Measurements from ENCODE around the gene RPL21.
"Not testable (repeated sequence)": the region's sequence is repeated elsewhere in the genome, so short reads cannot be mapped to it uniquely, and the experiment has no call there.

The RPL21 gene

GRCh38 chr13:27251166-27252091 lies at the start of gene RPL21:
RPL21 (plus strand) TSS chr13:27251558; CDS start chr13:27253777, 2,219 bp downstream.
- DNase-seq (ENCODE audit: low read depth in 1 of 2, low spot score in 1 of 2), result peak; percentile 81 to 85

- no peak for DNase-seq (ENCODE audit: low read depth in 1 of 2, low spot score in 1 of 2)
Observed at GRCh38 chr13:27201661-27202060, 49.7 kb upstream of the RPL21 start.

GRCh38 chr13:27203186-27203585 lies 48.2 kb upstream of the RPL21 start:
- no peak for DNase-seq (ENCODE audit: low read depth in 1 of 2, low spot score in 1 of 2)

- no peak for DNase-seq (ENCODE audit: low read depth in 1 of 2, low spot score in 1 of 2)
Observed at GRCh38 chr13:27203854-27204253, 47.5 kb upstream of the RPL21 start.

- DNase-seq (ENCODE audit: low read depth in 1 of 2, low spot score in 1 of 2), result no peak
Observed at GRCh38 chr13:27208514-27208913, 42.8 kb upstream of the RPL21 start.

- no peak for DNase-seq (ENCODE audit: low read depth in 1 of 2, low spot score in 1 of 2)
Observed at GRCh38 chr13:27211271-27211670, 40.1 kb upstream of the RPL21 start.

- no peak for DNase-seq (ENCODE audit: low read depth in 1 of 2, low spot score in 1 of 2)
Observed at GRCh38 chr13:27211771-27212364, 39.5 kb upstream of the RPL21 start.

GRCh38 chr13:27213386-27213785 lies 38.0 kb upstream of the RPL21 start:
- not testable (repeated sequence) for DNase-seq (ENCODE audit: low read depth in 1 of 2, low spot score in 1 of 2)

- DNase-seq (ENCODE audit: low read depth in 1 of 2, low spot score in 1 of 2), result not testable (repeated sequence)
Observed at GRCh38 chr13:27217791-27218190, 33.6 kb upstream of the RPL21 start.

GRCh38 chr13:27218861-27219260 lies 32.5 kb upstream of the RPL21 start:
- not testable (repeated sequence) for DNase-seq (ENCODE audit: low read depth in 1 of 2, low spot score in 1 of 2)

- DNase-seq (ENCODE audit: low read depth in 1 of 2, low spot score in 1 of 2), result no peak
Observed at GRCh38 chr13:27219611-27220010, 31.7 kb upstream of the RPL21 start.

GRCh38 chr13:27222100-27222499 lies 29.3 kb upstream of the RPL21 start:
- not testable (repeated sequence) for DNase-seq (ENCODE audit: low read depth in 1 of 2, low spot score in 1 of 2)

- no peak for DNase-seq (ENCODE audit: low read depth in 1 of 2, low spot score in 1 of 2)
Observed at GRCh38 chr13:27226991-27227390, 24.4 kb upstream of the RPL21 start.

- DNase-seq (ENCODE audit: low read depth in 1 of 2, low spot score in 1 of 2), result no peak
Observed at GRCh38 chr13:27228131-27228530, 23.2 kb upstream of the RPL21 start.

- no peak for DNase-seq (ENCODE audit: low read depth in 1 of 2, low spot score in 1 of 2)
Observed at GRCh38 chr13:27229642-27230041, 21.7 kb upstream of the RPL21 start.

GRCh38 chr13:27233964-27234363 lies 17.4 kb upstream of the RPL21 start:
- no peak for DNase-seq (ENCODE audit: low read depth in 1 of 2, low spot score in 1 of 2)

- no peak for DNase-seq (ENCODE audit: low read depth in 1 of 2, low spot score in 1 of 2)
Observed at GRCh38 chr13:27236478-27236877, 14.9 kb upstream of the RPL21 start.

- DNase-seq (ENCODE audit: low read depth in 1 of 2, low spot score in 1 of 2), result no peak
Observed at GRCh38 chr13:27242702-27243101, 8.7 kb upstream of the RPL21 start.

- no peak for DNase-seq (ENCODE audit: low read depth in 1 of 2, low spot score in 1 of 2)
Observed at GRCh38 chr13:27245610-27246009, 5.7 kb upstream of the RPL21 start.

GRCh38 chr13:27250833-27251165 lies 559 bp upstream of the RPL21 start:
- DNase-seq (ENCODE audit: low read depth in 1 of 2, low spot score in 1 of 2), result no peak

- no peak for DNase-seq (ENCODE audit: low read depth in 1 of 2, low spot score in 1 of 2)
Observed at GRCh38 chr13:27252467-27252866, 1.1 kb downstream of the RPL21 start.

- DNase-seq (ENCODE audit: low read depth in 1 of 2, low spot score in 1 of 2), result no peak
Observed at GRCh38 chr13:27257233-27257568, 5.8 kb downstream of the RPL21 start.
